HG03097 (cell line): ENCODE data around the gene USP17L15.
"Not testable (repeated sequence)": the region's sequence is repeated elsewhere in the genome, so short reads cannot be mapped to it uniquely, and the experiment has no call there.

Experiments used
- ATAC-seq: cut with Tn5 transposase; IDR thresholded peaks from one replicate; pipeline ENCODE4 v1.9.1; 2021; ENCODE audit not compliant: unreplicated experiment, low FRiP score

Gene USP17L15, protein sequence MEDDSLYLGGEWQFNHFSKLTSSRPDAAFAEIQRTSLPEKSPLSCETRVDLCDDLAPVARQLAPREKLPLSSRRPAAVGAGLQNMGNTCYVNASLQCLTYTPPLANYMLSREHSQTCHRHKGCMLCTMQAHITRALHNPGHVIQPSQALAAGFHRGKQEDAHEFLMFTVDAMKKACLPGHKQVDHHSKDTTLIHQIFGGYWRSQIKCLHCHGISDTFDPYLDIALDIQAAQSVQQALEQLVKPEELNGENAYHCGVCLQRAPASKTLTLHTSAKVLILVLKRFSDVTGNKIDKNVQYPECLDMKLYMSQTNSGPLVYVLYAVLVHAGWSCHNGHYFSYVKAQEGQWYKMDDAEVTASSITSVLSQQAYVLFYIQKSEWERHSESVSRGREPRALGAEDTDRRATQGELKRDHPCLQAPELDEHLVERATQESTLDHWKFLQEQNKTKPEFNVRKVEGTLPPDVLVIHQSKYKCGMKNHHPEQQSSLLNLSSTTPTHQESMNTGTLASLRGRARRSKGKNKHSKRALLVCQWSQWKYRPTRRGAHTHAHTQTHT

DNA sequence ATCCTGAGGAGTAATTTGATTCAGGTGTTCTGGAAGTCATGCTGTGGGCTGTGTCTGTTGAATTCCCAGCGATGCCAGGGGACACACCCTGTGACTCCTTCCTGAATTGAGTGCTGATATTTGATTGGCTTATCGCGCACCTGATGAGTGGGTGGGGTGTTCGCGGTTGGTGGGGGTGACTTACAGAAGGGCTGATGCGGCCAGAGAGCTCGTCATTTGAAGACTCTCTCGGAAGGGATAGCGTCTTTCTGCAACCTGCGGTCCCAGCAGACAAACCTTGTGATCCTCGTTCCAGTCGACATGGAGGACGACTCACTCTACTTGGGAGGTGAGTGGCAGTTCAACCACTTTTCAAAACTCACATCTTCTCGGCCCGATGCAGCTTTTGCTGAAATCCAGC is at the start of gene USP17L15:
Gene USP17L15, plus strand, starts transcription at position 301 of the 400 bp plus-strand sequence. Its CDS starts 0 bp downstream, at position 301.
- ATAC-seq = not testable (repeated sequence)

DNA sequence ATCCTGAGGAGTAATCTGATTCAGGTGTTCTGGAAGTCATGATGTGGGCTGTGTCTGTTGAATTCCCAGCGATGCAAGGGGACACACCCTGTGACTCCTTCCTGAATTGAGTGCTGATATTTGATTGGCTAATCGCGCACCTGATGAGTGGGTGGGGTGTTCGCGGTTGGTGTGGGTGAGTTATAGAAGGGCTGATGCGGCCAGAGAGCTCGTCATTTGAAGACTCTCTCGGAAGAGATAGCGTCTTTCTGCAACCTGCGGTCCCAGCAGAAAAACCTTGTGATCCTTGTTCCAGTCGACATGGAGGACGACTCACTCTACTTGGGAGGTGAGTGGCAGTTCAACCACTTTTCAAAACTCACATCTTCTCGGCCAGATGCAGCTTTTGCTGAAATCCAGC is 23.8 kb upstream of the USP17L15 start, which contains the start of gene USP17L10:
Gene USP17L10, plus strand, starts transcription at position 301 of the 400 bp plus-strand sequence. Its CDS starts 0 bp downstream, at position 301.
- not testable (repeated sequence) for ATAC-seq

DNA sequence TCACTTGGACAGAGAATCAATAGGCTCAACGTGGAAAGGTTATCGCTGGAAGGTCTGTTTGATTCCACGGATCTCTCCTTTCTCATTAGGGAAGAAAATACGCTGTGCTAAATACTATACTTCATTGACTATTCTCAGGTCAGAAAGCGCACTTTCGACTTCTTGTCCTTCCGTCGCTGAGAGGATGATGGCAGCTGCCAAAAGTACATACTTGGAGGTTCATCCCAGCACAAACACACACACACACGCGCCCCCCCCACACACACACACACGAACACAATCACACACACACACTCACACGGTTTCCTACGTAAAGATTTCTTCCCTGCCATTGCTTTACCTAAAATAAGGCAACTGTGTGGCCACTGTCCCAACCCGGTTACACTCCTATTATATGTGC is 19.5 kb upstream of the USP17L15 start:
- ATAC-seq = not testable (repeated sequence)

DNA sequence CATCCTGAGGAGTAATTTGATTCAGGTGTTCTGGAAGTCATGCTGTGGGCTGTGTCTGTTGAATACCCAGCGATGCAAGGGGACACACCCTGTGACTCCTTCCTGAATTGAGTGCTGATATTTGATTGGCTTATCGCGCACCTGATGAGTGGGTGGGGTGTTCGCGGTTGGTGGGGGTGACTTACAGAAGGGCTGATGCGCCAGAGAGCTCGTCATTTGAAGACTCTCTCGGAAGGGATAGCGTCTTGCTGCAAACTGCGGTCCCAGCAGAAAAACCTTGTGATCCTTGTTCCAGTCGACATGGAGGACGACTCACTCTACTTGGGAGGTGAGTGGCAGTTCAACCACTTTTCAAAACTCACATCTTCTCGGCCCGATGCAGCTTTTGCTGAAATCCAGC is 19.1 kb upstream of the USP17L15 start, which contains the start of gene USP17L11:
Gene USP17L11, plus strand, starts transcription at position 301 of the 400 bp plus-strand sequence. Its CDS starts 0 bp downstream, at position 301.
- ATAC-seq = not testable (repeated sequence)

DNA sequence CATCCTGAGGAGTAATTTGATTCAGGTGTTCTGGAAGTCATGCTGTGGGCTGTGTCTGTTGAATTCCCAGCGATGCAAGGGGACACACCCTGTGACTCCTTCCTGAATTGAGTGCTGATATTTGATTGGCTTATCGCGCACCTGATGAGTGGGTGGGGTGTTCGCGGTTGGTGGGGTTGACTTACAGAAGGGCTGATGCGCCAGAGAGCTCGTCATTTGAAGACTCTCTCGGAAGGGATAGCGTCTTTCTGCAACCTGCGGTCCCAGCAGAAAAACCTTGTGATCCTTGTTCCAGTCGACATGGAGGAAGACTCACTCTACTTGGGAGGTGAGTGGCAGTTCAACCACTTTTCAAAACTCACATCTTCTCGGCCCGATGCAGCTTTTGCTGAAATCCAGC is 14.3 kb upstream of the USP17L15 start, which contains the start of gene USP17L12:
Gene USP17L12, plus strand, starts transcription at position 301 of the 400 bp plus-strand sequence. Its CDS starts 0 bp downstream, at position 301.
- not testable (repeated sequence) for ATAC-seq

DNA sequence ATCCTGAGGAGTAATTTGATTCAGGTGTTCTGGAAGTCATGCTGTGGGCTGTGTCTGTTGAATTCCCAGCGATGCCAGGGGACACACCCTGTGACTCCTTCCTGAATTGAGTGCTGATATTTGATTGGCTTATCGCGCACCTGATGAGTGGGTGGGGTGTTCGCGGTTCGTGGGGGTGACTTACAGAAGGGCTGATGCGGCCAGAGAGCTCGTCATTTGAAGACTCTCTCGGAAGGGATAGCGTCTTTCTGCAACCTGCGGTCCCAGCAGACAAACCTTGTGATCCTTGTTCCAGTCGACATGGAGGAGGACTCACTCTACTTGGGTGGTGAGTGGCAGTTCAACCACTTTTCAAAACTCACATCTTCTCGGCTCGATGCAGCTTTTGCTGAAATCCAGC is 9.6 kb upstream of the USP17L15 start, which contains the start of gene USP17L13:
Gene USP17L13, plus strand, starts transcription at position 301 of the 400 bp plus-strand sequence. Its CDS starts 0 bp downstream, at position 301.
- ATAC-seq = not testable (repeated sequence)

DNA sequence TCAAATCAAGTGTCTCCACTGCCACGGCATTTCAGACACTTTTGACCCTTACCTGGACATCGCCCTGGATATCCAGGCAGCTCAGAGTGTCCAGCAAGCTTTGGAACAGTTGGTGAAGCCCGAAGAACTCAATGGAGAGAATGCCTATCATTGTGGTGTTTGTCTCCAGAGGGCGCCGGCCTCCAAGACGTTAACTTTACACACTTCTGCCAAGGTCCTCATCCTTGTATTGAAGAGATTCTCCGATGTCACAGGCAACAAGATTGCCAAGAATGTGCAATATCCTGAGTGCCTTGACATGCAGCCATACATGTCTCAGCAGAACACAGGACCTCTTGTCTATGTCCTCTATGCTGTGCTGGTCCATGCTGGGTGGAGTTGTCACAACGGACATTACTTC is 3.9 kb upstream of the USP17L15 start:
- not testable (repeated sequence) for ATAC-seq

DNA sequence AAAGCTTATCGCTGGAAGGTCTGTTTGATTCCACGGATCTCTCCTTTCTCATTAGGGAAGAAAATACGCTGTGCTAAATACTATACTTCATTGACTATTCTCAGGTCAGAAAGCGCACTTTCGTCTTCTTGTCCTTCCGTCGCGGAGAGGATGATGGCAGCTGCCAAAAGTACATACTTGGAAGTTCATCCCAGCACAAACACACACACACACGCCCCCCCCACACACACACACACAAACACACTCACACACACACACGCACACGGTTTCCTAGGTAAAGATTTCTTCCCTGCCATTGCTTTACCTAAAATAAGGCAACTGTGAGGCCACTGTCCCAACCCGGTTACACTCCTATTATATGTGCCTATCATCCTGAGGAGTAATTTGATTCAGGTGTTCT is 4.3 kb downstream of the USP17L15 start:
- not testable (repeated sequence) for ATAC-seq

DNA sequence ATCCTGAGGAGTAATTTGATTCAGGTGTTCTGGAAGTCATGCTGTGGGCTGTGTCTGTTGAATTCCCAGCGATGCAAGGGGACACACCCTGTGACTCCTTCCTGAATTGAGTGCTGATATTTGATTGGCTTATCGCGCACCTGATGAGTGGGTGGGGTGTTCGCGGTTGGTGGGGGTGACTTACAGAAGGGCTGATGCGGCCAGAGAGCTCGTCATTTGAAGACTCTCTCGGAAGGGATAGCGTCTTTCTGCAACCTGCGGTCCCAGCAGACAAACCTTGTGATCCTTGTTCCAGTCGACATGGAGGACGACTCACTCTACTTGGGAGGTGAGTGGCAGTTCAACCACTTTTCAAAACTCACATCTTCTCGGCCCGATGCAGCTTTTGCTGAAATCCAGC is 9.4 kb downstream of the USP17L15 start, which contains the start of gene USP17L17:
Gene USP17L17, plus strand, starts transcription at position 301 of the 400 bp plus-strand sequence. Its CDS starts 0 bp downstream, at position 301.
- not testable (repeated sequence) for ATAC-seq

DNA sequence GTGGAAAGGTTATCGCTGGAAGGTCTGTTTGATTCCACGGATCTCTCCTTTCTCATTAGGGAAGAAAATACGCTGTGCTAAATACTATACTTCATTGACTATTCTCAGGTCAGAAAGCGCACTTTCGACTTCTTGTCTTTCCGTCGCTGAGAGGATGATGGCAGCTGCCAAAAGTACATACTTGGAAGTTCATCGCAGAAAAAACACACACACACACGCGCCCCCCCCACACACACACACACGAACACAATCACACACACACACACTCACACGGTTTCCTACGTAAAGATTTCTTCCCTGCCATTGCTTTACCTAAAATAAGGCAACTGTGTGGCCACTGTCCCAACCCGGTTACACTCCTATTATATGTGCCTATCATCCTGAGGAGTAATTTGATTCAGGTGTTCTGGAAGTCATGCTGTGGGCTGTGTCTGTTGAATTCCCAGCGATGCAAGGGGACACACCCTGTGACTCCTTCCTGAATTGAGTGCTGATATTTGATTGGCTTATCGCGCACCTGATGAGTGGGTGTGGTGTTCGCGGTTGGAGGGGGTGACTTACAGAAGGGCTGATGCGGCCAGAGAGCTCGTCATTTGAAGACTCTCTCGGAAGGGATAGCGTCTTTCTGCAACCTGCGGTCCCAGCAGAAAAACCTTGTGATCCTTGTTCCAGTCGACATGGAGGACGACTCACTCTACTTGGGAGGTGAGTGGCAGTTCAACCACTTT is 13.9 kb downstream of the USP17L15 start, which contains the start of gene USP17L18:
Gene USP17L18, plus strand, starts transcription at position 678 of the 728 bp plus-strand sequence. Its CDS starts 0 bp downstream, at position 678.
- ATAC-seq = not testable (repeated sequence)

DNA sequence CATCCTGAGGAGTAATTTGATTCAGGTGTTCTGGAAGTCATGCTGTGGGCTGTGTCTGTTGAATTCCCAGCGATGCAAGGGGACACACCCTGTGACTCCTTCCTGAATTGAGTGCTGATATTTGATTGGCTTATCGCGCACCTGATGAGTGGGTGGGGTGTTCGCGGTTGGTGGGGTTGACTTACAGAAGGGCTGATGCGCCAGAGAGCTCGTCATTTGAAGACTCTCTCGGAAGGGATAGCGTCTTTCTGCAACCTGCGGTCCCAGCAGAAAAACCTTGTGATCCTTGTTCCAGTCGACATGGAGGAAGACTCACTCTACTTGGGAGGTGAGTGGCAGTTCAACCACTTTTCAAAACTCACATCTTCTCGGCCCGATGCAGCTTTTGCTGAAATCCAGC is 18.9 kb downstream of the USP17L15 start, which contains the start of gene USP17L19:
Gene USP17L19, plus strand, starts transcription at position 301 of the 400 bp plus-strand sequence. Its CDS starts 0 bp downstream, at position 301.
- not testable (repeated sequence) for ATAC-seq

DNA sequence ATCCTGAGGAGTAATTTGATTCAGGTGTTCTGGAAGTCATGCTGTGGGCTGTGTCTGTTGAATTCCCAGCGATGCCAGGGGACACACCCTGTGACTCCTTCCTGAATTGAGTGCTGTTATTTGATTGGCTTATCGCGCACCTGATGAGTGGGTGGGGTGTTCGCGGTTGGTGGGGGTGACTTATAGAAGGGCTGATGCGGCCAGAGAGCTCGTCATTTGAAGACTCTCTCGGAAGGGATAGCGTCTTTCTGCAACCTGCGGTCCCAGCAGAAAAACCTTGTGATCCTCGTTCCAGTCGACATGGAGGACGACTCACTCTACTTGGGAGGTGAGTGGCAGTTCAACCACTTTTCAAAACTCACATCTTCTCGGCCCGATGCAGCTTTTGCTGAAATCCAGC is 23.6 kb downstream of the USP17L15 start, which contains the start of gene USP17L20:
Gene USP17L20, plus strand, starts transcription at position 301 of the 400 bp plus-strand sequence. Its CDS starts 0 bp downstream, at position 301.
- not testable (repeated sequence) for ATAC-seq

DNA sequence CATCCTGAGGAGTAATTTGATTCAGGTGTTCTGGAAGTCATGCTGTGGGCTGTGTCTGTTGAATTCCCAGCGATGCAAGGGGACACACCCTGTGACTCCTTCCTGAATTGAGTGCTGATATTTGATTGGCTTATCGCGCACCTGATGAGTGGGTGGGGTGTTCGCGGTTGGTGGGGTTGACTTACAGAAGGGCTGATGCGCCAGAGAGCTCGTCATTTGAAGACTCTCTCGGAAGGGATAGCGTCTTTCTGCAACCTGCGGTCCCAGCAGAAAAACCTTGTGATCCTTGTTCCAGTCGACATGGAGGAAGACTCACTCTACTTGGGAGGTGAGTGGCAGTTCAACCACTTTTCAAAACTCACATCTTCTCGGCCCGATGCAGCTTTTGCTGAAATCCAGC is 28.4 kb downstream of the USP17L15 start, which contains the start of gene USP17L21:
Gene USP17L21, plus strand, starts transcription at position 301 of the 400 bp plus-strand sequence. Its CDS starts 0 bp downstream, at position 301.
- not testable (repeated sequence) for ATAC-seq

DNA sequence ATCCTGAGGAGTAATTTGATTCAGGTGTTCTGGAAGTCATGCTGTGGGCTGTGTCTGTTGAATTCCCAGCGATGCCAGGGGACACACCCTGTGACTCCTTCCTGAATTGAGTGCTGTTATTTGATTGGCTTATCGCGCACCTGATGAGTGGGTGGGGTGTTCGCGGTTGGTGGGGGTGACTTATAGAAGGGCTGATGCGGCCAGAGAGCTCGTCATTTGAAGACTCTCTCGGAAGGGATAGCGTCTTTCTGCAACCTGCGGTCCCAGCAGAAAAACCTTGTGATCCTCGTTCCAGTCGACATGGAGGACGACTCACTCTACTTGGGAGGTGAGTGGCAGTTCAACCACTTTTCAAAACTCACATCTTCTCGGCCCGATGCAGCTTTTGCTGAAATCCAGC is 33.1 kb downstream of the USP17L15 start, which contains the start of gene USP17L22:
Gene USP17L22, plus strand, starts transcription at position 301 of the 400 bp plus-strand sequence. Its CDS starts 0 bp downstream, at position 301.
- not testable (repeated sequence) for ATAC-seq

DNA sequence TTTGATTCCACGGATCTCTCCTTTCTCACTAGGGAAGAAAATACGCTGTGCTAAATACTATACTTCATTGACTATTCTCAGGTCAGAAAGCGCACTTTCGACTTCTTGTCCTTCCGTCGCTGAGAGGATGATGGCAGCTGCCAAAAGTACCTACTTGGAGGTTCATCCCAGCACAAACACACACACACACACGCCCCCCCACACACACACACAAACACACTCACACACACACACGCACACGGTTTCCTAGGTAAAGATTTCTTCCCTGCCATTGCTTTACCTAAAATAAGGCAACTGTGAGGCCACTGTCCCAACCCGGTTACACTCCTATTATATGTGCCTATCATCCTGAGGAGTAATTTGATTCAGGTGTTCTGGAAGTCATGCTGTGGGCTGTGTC is 37.5 kb downstream of the USP17L15 start:
- ATAC-seq = not testable (repeated sequence)
